ENCODE data around the gene UBE2N. TPM values are rescaled to one million over a fixed set of nuclear protein-coding genes. Genes with fewer than 3 reads are reported as not detected.

Gene UBE2N
- total and polyA plus RNA-seq, 11 donors = 53.6 to 107 (median 88.1) TPM

- DNase-seq (no peak), ATAC-seq (no peak)
- Histone ChIP-seq H3K27ac (no peak overlapping the region), H3K4me1 (no peaks in the 10 kb centered on the region), H3K36me3 (no peaks in the 10 kb centered on the region), H3K27me3 (no peaks in the 10 kb centered on the region), H3K4me3 (no peak overlapping the region), H3K9me3 (no peaks in the 10 kb centered on the region)
- WGBS, 4 donors = 83 to 90% (median 87%) methylated on average over 5 of the region's 5 CpGs
- TF ChIP-seq CTCF (IDR thresholded peaks at IDR 0.05) = no peak
- TF ChIP-seq POLR2A (IDR thresholded peaks at IDR 0.05) = no peak
- intact Hi-C loops (cut with DNase I) = no loop called here
These were observed 11.9 kb upstream of the UBE2N start for GRCh38 chr12:93453633-93454032.

- Histone ChIP-seq H3K27ac (no peak overlapping the region), H3K36me3 (no peaks in the 10 kb centered on the region), H3K9me3 (no peaks in the 10 kb centered on the region), H3K4me3 (no peak overlapping the region), H3K27me3 (no peaks in the 10 kb centered on the region), H3K4me1 (no peaks in the 10 kb centered on the region)
- ATAC-seq (no peak), DNase-seq (no peak)
- intact Hi-C loops (cut with DNase I) = no loop called here
- no peak for TF ChIP-seq CTCF (IDR thresholded peaks at IDR 0.05)
- WGBS, 4 donors = 75 to 81% (median 80%) methylated on average over 3 of the region's 3 CpGs
These were observed 9.8 kb upstream of the UBE2N start for GRCh38 chr12:93451423-93452158.

GRCh38 chr12:93449277-93449676 lies 7.5 kb upstream of the UBE2N start:
- ATAC-seq (no peak), DNase-seq (no peak)
- H3K27me3 ChIP-seq = no peaks in the 10 kb centered on the region
- H3K4me3 ChIP-seq = no peak overlapping the region
- TF ChIP-seq CTCF (IDR thresholded peaks at IDR 0.05) (no peak), POLR2A (IDR thresholded peaks at IDR 0.05) (no peak)
- H3K27ac ChIP-seq = no peak overlapping the region
- no peaks in the 10 kb centered on the region for H3K4me1 ChIP-seq
- no peaks in the 10 kb centered on the region for H3K9me3 ChIP-seq
- no peaks in the 10 kb centered on the region for H3K36me3 ChIP-seq
- intact Hi-C loops (cut with DNase I) = no loop called here
- 87 to 93% (median 91%) methylated on average over 1 of the region's 1 CpG for WGBS, 4 donors

- Histone ChIP-seq H3K36me3 (no peaks in the 10 kb centered on the region), H3K4me3 (no peak overlapping the region), H3K27me3 (no peaks in the 10 kb centered on the region), H3K4me1 (no peaks in the 10 kb centered on the region), H3K9me3 (no peaks in the 10 kb centered on the region), H3K27ac (no peak overlapping the region)
- intact Hi-C loops (cut with DNase I) = no loop called here
- no peak for DNase-seq
- peak in 1 of 4 donors; percentile 47 for ATAC-seq
- WGBS, 4 donors = 49 to 54% (median 53%) methylated on average over 5 of the region's 5 CpGs
- TF ChIP-seq CTCF (IDR thresholded peaks at IDR 0.05) = no peak
- no peak for TF ChIP-seq POLR2A (IDR thresholded peaks at IDR 0.05)
These were observed 7.0 kb upstream of the UBE2N start for GRCh38 chr12:93448796-93449195.
